Measurements from ENCODE around the gene HSF2BP. TPM values are rescaled to one million over a fixed set of nuclear protein-coding genes. Genes with fewer than 3 reads are reported as not detected.

Gene HSF2BP
- total and polyA plus RNA-seq, 9 donors = 0.58 to 2.9 (median 1.5) TPM

DNA sequence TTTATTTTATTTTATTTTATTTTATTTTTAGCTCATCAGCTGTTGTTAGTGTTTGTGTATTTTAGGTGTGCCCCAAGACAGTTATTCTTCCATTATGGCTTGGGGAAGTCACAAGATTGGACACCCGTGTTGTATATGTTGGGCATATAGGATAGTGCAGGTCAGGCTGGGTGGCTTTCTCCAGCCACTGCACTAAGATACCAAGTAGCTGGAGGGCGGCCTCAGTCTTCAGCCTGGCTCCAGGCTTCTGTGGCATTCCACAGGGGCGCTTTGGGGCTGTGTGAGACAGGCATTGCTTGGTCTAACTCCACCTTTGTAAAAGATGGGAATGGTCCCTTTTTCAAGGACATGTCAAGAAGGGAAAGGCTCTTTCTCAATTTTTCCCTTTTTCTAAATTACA lies 16.6 kb upstream of the HSF2BP start:
- Histone ChIP-seq H3K27me3 (no peaks in the 10 kb centered on the region), H3K4me1 (ENCODE audit: insufficient read depth) (no peaks in the 10 kb centered on the region), H3K9me3 (no peaks in the 10 kb centered on the region), H3K36me3 (no peaks in the 10 kb centered on the region), H3K27ac (no peak overlapping the region), H3K4me3 (no peak overlapping the region)
- 87 to 89% (median 88%) methylated on average over 3 of the region's 3 CpGs for WGBS, 3 donors
- intact Hi-C loops (cut with DNase I) = no loop called here
- DNase-seq = no peak
- TF ChIP-seq, protein P1, sequence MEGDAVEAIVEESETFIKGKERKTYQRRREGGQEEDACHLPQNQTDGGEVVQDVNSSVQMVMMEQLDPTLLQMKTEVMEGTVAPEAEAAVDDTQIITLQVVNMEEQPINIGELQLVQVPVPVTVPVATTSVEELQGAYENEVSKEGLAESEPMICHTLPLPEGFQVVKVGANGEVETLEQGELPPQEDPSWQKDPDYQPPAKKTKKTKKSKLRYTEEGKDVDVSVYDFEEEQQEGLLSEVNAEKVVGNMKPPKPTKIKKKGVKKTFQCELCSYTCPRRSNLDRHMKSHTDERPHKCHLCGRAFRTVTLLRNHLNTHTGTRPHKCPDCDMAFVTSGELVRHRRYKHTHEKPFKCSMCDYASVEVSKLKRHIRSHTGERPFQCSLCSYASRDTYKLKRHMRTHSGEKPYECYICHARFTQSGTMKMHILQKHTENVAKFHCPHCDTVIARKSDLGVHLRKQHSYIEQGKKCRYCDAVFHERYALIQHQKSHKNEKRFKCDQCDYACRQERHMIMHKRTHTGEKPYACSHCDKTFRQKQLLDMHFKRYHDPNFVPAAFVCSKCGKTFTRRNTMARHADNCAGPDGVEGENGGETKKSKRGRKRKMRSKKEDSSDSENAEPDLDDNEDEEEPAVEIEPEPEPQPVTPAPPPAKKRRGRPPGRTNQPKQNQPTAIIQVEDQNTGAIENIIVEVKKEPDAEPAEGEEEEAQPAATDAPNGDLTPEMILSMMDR (IDR thresholded peaks at IDR 0.05) = no peak
- no peak for TF ChIP-seq POLR2A (IDR thresholded peaks at IDR 0.05)
- no peak for TF ChIP-seq EP300 (IDR thresholded peaks at IDR 0.05)

DNA sequence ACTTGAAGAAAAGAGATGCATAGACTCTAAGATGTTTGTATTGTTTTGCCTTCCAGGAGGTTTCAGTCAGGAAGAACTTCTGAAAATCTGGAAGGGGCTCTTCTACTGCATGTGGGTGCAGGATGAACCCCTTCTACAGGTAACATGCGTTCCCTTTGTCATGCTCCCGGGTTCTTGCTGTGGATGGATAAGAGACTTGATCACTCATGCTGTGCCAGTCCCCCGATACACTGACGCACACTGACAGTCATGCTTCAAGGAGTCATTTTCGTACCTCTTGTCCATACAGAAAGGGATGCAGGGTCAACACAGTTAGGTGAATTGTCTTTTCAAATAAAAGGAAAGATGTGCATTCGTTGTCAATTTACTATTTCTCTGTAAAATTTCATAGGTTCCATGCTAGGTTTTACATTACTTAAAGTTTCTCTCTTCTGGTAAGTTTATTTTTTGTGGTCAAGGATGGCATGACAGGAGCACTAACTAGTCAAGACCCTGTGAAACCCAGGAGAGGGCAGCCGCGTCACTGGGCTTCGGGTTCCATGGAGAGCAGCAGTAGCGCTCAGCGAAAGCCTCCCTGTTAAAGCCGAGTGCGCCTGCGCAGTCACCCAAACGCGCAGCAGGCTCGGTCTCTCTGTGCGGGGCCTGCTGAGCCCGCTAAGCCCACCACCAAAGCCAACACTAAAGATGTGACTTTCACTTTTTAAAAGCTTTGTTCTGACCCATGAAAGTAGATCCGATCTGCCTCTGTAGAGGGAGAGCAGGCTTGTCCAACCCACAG lies 10.7 kb upstream of the HSF2BP start:
- Histone ChIP-seq H3K27me3 (no peaks in the 10 kb centered on the region), H3K36me3 (no peaks in the 10 kb centered on the region), H3K4me3 (no peak overlapping the region), H3K4me1 (ENCODE audit: insufficient read depth) (no peaks in the 10 kb centered on the region), H3K9me3 (no peaks in the 10 kb centered on the region), H3K27ac (no peak overlapping the region)
- TF ChIP-seq, protein P1 (IDR thresholded peaks at IDR 0.05) = no peak
- no peak for TF ChIP-seq POLR2A (IDR thresholded peaks at IDR 0.05)
- no peak for TF ChIP-seq EP300 (IDR thresholded peaks at IDR 0.05)
- 88 to 90% (median 90%) methylated on average over 20 of the region's 20 CpGs for WGBS, 3 donors
- intact Hi-C loops (cut with DNase I) = loop anchor here in 1 of 4 donors (10.0 kb wide), 1 partner anchor 55 kb away; no protein-coding TSS in a partner anchor
- no peak for DNase-seq

DNA sequence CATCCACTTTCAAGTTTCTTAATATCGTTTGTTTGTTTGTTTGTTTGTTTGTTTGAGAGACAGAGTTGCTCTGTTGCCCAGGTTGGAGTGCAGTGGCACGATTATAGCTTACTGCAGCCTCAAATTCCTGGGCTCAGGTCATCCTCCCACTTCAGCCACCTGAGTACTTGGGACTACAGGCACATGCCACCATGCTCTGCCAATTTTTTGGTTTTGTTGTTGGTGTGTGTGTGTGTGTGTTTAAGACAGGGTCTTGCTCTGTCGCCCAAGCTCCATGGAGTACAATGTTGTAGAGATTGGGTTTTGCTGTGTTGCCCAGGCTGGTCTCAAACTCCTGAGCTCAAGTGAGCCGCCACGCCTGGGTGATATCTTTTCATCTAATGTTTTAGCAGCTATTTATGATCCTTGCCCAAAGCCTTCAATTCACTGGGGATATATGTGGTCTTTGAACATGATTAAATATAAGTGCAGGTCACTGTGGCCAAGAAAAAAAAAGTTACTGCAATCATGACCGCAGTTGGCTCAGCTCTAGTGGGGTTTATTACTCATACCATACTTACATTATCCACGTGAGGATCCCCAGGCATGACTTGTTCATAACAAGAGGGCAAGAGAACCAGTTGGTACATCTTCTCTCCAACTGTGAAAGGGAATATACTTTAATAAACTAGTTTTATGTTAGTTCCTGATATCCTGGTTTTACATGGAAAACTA lies 8.1 kb upstream of the HSF2BP start:
- no peak for TF ChIP-seq EP300 (IDR thresholded peaks at IDR 0.05)
- TF ChIP-seq POLR2A (IDR thresholded peaks at IDR 0.05) = no peak
- TF ChIP-seq, protein P1 (IDR thresholded peaks at IDR 0.05) = no peak
- Histone ChIP-seq H3K27ac (no peak overlapping the region), H3K9me3 (no peaks in the 10 kb centered on the region), H3K4me1 (ENCODE audit: insufficient read depth) (no peaks in the 10 kb centered on the region), H3K27me3 (no peaks in the 10 kb centered on the region), H3K36me3 (no peaks in the 10 kb centered on the region), H3K4me3 (no peak overlapping the region)
- intact Hi-C loops (cut with DNase I) = loop anchor here in 1 of 4 donors (10.0 kb wide), 1 partner anchor 57 kb away; no protein-coding TSS in a partner anchor
- no peak for DNase-seq
- WGBS, 3 donors = 91 to 94% (median 93%) methylated on average over 7 of the region's 7 CpGs

DNA sequence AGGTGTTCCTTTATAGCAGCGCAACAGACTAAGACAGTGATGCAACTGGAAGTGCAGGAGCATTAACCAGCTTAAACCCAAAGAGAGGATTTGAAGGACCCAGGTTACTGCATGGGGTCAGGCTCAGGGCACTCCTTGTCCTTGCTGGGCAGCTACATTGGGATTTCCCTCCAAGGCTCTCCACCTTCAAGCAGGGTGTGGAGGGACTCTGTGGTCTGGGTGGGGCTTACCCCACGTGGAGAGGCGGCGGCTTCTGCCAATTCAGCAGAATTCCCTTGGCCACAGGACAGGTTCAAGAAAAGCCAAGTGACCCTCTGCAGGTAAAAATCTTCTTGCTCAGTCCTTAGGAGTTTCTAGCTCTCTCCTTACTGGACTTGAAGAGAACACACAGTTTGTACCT lies 6.6 kb upstream of the HSF2BP start:
- intact Hi-C loops (cut with DNase I) = loop anchor here in 1 of 4 donors (10.0 kb wide), 1 partner anchor 59 kb away; no protein-coding TSS in a partner anchor
- no peaks in the 10 kb centered on the region for H3K36me3 ChIP-seq
- H3K4me1 ChIP-seq (ENCODE audit: insufficient read depth) = no peaks in the 10 kb centered on the region
- WGBS, 3 donors = 92 to 98% (median 96%) methylated on average over 4 of the region's 4 CpGs
- no peaks in the 10 kb centered on the region for H3K9me3 ChIP-seq
- TF ChIP-seq, protein P1 (IDR thresholded peaks at IDR 0.05) = no peak
- TF ChIP-seq POLR2A (IDR thresholded peaks at IDR 0.05) (no peak), EP300 (IDR thresholded peaks at IDR 0.05) (no peak)
- H3K4me3 ChIP-seq = no peak overlapping the region
- no peak overlapping the region for H3K27ac ChIP-seq
- no peaks in the 10 kb centered on the region for H3K27me3 ChIP-seq
- no peak for DNase-seq
